ENCODE measurements around the gene EEF1AKMT4.

EEF1AKMT4 gene

DNA sequence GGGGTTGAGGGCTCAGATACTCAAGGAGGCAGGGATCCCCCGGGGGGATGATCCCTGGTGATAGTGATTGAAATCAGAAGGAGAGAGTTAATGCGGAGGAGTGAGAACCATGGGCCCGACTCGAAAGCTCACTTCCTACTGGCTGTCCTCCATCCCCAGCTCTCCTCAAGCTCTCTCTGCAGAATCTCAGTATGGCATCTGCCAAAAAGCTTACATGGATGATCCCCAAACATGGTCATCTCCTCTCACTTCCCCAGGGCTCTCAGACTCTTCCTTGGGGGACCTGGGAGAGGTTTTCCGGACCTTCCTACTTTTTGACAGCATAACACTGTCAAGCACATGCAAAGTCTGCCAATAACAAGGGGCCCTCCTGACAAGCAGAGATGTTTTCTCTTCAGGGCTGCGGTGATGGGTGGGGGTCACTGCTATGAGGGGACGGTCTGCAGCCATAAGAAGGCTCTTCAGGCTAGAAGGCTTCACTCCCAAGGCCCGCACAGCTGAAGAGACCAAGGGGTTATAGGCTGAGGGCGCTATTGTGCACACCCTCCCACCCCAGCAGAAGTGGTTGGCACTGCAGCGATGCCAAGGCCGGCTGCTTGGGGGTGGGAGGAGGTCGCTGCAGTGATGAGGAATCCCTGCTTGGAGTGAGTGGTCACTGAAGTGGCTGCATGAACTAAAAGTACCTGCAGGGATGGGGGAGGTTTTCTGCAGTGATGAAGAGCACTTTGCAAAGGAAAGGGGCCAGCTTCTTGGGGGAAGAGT is 20.9 kb upstream of the EEF1AKMT4 start:
- Histone ChIP-seq H3K27ac (ENCODE audit: low read depth in 2 of 2, low read length in 2 of 2) (no peak overlapping the region), H3K9ac (ENCODE audit: low read depth in 1 of 2, low read length in 2 of 2) (no peak overlapping the region), H3K36me3 (ENCODE audit: control insufficient read depth in 2 of 2, insufficient read depth in 2 of 2, low read length in 2 of 2) (no peaks in the 10 kb centered on the region), H3K9me3 (ENCODE audit: control insufficient read depth in 2 of 2, low read length in 2 of 2) (no peaks in the 10 kb centered on the region), H3K27me3 (ENCODE audit: control insufficient read depth in 2 of 2, insufficient read depth in 2 of 2, low read length in 2 of 2) (peaks cover 42 to 46% of the 10 kb centered on the region in 2 donors), H3K4me1 (ENCODE audit: control insufficient read depth in 2 of 2, insufficient read depth in 2 of 2, low read length in 2 of 2) (peaks cover 11 to 17% of the 10 kb centered on the region in 2 donors), H3K4me3 (ENCODE audit: low read length in 2 of 2) (no peak overlapping the region)

DNA sequence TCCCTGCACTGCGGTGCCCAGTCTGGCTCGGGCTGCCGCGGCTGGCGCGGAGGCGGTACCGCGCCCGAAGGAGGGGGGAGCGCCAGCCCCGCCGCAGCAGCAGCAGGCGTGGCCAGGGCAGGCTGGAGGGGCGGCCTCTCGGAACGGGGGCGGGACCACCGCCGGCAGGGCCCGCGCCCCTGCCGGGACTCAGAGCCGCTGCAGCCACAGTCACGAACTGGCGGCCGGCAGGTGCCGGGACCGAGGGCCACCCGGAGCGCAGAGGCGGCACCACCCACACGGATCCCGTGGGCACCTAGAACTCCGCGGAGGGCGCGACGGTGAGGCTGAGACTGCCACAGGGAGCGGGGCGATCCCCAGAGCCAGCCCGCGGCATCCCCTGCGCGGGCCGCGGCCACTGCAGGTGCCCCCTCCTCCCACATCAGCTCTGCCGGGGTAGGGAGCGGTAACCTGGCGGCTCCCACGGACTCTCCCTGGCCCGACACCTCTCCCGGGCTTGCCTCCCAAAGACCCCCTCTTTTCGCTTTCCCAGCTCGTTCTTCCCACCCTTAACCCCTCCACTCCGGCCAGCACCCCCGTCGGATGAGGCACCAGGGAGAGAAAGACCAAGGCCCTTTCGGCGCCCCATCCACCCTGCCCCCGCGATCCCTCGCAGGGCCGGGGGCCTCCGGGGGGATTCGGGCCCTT is 19.9 kb upstream of the EEF1AKMT4 start, which contains the start of gene VWA5B2:
Gene VWA5B2 (plus strand): TSS at position 192 of the 687 bp plus-strand sequence. CDS start 944 bp downstream, outside the sequence.
- H3K27me3 ChIP-seq (ENCODE audit: control insufficient read depth in 2 of 2, insufficient read depth in 2 of 2, low read length in 2 of 2) = peaks cover 42 to 46% of the 10 kb centered on the region in 2 donors
- H3K9ac ChIP-seq (ENCODE audit: low read depth in 1 of 2, low read length in 2 of 2) = peak within 1 kb of the TSS in 1 of 2 donors; percentile 11
- H3K27ac ChIP-seq (ENCODE audit: low read depth in 2 of 2, low read length in 2 of 2) = no peak within 1 kb of the TSS

DNA sequence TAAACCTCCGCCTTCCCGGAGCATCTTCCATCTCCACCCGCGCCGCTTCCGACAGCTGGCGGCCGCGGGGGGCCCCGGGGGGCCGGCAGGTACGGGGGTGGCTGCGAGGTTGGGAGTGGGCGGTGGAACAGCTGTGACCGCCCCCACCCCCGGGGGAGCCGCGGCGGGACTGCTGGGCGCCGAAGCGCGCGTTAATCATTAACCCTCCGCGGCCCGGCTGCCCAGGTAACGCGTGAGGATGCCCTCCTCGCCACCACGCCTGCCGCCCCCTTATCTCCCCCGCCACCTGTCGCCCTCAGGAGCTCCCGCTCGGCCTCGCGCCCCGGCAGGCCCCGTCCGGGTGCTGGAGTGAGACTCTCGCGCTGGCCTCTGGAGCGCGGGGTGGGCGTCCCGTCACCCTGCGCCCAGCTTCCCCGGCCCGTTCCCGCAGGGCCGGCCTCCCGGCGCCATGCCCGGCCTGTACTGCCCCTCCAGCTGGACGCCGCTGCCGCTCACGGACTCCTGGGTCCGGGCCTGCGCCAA is 19.3 kb upstream of the EEF1AKMT4 start:
- Histone ChIP-seq H3K36me3 (ENCODE audit: control insufficient read depth in 2 of 2, insufficient read depth in 2 of 2, low read length in 2 of 2) (no peaks in the 10 kb centered on the region), H3K4me3 (ENCODE audit: low read length in 2 of 2) (peak overlapping the region; percentile 18 to 50), H3K27me3 (ENCODE audit: control insufficient read depth in 2 of 2, insufficient read depth in 2 of 2, low read length in 2 of 2) (peaks cover 42 to 46% of the 10 kb centered on the region in 2 donors), H3K4me1 (ENCODE audit: control insufficient read depth in 2 of 2, insufficient read depth in 2 of 2, low read length in 2 of 2) (peaks cover 11 to 17% of the 10 kb centered on the region in 2 donors), H3K27ac (ENCODE audit: low read depth in 2 of 2, low read length in 2 of 2) (no peak overlapping the region), H3K9ac (ENCODE audit: low read depth in 1 of 2, low read length in 2 of 2) (peak overlapping the region in 1 of 2 donors; percentile 11), H3K9me3 (ENCODE audit: control insufficient read depth in 2 of 2, low read length in 2 of 2) (no peaks in the 10 kb centered on the region)

More for the DNA sequence above, 19.9 kb upstream of the EEF1AKMT4 start, which contains the start of gene VWA5B2:
- Histone ChIP-seq H3K4me1 (ENCODE audit: control insufficient read depth in 2 of 2, insufficient read depth in 2 of 2, low read length in 2 of 2) (peaks cover 11 to 17% of the 10 kb centered on the region in 2 donors), H3K36me3 (ENCODE audit: control insufficient read depth in 2 of 2, insufficient read depth in 2 of 2, low read length in 2 of 2) (no peaks in the 10 kb centered on the region), H3K4me3 (ENCODE audit: low read length in 2 of 2) (peak within 1 kb of the TSS; percentile 50 to 55), H3K9me3 (ENCODE audit: control insufficient read depth in 2 of 2, low read length in 2 of 2) (no peaks in the 10 kb centered on the region)

DNA sequence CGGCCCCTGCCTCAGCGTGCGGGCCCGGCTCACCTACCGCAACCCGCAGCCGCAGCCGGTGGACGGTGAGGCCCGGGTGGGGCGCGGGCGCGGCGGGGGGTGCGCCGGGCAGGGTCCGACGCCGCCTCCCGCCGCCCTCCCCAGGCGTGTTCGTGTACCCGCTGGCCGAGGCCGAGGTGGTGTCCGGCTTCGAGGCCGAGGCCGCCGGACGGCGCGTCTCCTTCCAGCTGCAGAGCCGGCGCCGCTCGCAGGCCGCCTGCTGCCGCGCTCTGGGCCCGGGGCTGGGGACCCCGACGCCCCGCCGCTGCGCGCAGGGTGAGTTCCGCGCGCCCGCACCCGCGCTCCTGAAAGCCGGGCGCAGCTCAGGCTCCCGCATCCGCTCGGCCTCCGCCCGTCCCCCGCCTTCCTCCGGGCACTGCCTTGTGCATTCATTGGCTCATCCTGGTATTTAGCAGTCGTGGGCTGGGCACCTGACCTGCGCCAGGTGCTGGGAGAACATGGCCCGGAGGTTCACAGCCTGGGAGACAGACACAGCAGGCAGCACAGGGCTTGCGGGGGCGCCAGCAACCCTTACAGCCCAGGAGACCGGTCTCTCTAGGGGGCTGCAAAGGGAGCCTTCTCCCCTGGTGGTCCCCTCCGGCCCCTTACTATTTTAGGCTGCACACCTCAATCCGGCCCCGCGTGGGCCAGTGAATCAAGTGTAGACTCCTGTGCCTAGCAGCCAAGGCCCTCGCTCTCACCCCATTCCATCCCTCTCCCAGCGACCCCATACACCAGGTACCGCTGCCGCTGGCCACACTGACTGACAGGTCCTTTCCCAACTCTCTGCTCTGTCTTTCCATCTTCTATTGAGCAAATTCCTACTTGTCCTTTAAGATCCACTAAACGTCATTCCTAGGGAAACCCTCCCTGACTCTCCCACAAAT is 18.6 kb upstream of the EEF1AKMT4 start:
- Histone ChIP-seq H3K27ac (ENCODE audit: low read depth in 2 of 2, low read length in 2 of 2) (no peak overlapping the region), H3K27me3 (ENCODE audit: control insufficient read depth in 2 of 2, insufficient read depth in 2 of 2, low read length in 2 of 2) (peaks cover 42 to 46% of the 10 kb centered on the region in 2 donors)

DNA sequence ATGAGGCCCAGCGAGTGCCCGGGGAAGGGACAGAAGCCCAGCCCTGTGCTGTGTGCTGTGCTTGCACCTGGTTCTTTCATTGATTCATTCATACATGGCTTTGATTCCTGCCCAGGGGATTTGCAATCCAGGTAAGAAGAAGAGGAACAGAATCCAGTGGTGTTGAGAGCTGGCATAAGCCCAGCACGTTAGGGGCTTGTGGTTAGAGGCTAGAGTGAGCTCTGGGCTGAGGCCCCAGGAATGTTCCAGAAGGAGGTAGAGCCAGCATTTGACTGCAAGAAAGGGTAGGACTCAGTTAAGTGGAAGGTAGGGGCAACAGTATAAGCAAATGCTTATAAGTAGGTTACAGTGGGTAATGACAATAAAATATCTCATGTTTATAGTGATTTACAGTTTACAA is 17.8 kb upstream of the EEF1AKMT4 start:
- Histone ChIP-seq H3K36me3 (ENCODE audit: control insufficient read depth in 2 of 2, insufficient read depth in 2 of 2, low read length in 2 of 2) (no peaks in the 10 kb centered on the region), H3K9ac (ENCODE audit: low read depth in 1 of 2, low read length in 2 of 2) (no peak overlapping the region), H3K27me3 (ENCODE audit: control insufficient read depth in 2 of 2, insufficient read depth in 2 of 2, low read length in 2 of 2) (peaks cover 42 to 46% of the 10 kb centered on the region in 2 donors), H3K9me3 (ENCODE audit: control insufficient read depth in 2 of 2, low read length in 2 of 2) (no peaks in the 10 kb centered on the region), H3K27ac (ENCODE audit: low read depth in 2 of 2, low read length in 2 of 2) (no peak overlapping the region), H3K4me3 (ENCODE audit: low read length in 2 of 2) (no peak overlapping the region), H3K4me1 (ENCODE audit: control insufficient read depth in 2 of 2, insufficient read depth in 2 of 2, low read length in 2 of 2) (peaks cover 11 to 17% of the 10 kb centered on the region in 2 donors)

More for the DNA sequence above, 18.6 kb upstream of the EEF1AKMT4 start:
- H3K4me3 ChIP-seq (ENCODE audit: low read length in 2 of 2) = peak overlapping the region in 1 of 2 donors; percentile 18
- peak overlapping the region in 1 of 2 donors; percentile 11 for H3K9ac ChIP-seq (ENCODE audit: low read depth in 1 of 2, low read length in 2 of 2)
- no peaks in the 10 kb centered on the region for H3K36me3 ChIP-seq (ENCODE audit: control insufficient read depth in 2 of 2, insufficient read depth in 2 of 2, low read length in 2 of 2)
- peaks cover 11 to 17% of the 10 kb centered on the region in 2 donors for H3K4me1 ChIP-seq (ENCODE audit: control insufficient read depth in 2 of 2, insufficient read depth in 2 of 2, low read length in 2 of 2)
- H3K9me3 ChIP-seq (ENCODE audit: control insufficient read depth in 2 of 2, low read length in 2 of 2) = no peaks in the 10 kb centered on the region

DNA sequence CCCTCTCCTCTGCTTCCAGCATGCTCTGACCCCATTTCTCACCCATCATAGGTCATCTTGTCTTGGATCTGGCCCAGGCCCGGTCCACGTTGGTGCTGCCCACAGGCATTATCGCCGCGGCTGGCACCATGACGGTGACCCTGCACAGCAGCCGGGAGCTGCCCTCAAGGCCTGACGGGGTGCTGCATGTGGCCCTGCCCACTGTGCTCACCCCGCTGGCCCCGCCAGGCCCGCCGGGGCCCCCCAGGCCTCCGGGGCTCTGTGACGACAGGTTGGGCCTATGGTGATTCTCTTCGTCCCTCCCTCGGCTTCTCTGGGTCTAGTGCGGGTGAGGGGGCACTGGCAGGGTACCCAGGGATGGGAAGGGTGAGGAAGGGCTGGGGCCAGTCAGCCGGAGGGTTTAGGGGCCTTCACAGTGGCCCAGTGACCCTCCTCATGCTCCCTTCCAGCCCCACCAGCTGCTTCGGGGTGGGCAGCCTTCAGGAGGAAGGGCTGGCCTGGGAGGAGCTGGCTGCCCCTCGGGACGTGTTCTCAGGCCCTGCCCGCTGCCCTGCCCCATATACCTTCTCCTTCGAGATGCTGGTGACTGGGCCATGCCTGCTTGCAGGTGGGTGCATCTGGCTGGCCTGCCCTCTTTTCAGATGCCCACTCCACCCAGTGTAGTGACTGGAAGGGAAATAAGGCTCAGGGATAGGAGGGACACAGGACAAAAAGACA is 16.2 kb upstream of the EEF1AKMT4 start:
- Histone ChIP-seq H3K36me3 (ENCODE audit: control insufficient read depth in 2 of 2, insufficient read depth in 2 of 2, low read length in 2 of 2) (no peaks in the 10 kb centered on the region), H3K27ac (ENCODE audit: low read depth in 2 of 2, low read length in 2 of 2) (no peak overlapping the region), H3K27me3 (ENCODE audit: control insufficient read depth in 2 of 2, insufficient read depth in 2 of 2, low read length in 2 of 2) (peaks cover 34 to 37% of the 10 kb centered on the region in 2 donors), H3K4me1 (ENCODE audit: control insufficient read depth in 2 of 2, insufficient read depth in 2 of 2, low read length in 2 of 2) (peaks cover 11 to 17% of the 10 kb centered on the region in 2 donors), H3K9me3 (ENCODE audit: control insufficient read depth in 2 of 2, low read length in 2 of 2) (no peaks in the 10 kb centered on the region), H3K4me3 (ENCODE audit: low read length in 2 of 2) (no peak overlapping the region), H3K9ac (ENCODE audit: low read depth in 1 of 2, low read length in 2 of 2) (no peak overlapping the region)

DNA sequence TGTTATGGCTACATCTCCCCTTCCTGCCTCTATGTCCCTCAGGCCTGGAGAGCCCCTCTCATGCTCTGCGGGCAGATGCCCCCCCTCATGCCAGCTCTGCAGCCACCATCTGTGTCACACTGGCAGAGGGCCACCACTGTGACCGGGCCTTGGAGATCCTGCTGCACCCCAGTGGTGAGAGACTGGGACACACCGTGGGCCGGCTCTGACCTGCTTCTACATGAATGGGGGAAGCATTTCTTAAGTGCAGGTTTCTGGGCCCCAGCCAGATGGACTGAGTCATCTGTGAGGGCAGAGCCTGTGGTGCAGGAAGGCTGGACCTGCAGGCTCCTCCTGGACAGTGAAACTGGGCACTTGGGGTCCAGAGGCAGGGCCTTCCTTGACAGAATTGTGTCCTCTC is 15.2 kb upstream of the EEF1AKMT4 start:
- H3K4me1 ChIP-seq (ENCODE audit: control insufficient read depth in 2 of 2, insufficient read depth in 2 of 2, low read length in 2 of 2) = peaks cover 11 to 16% of the 10 kb centered on the region in 2 donors
- H3K36me3 ChIP-seq (ENCODE audit: control insufficient read depth in 2 of 2, insufficient read depth in 2 of 2, low read length in 2 of 2) = no peaks in the 10 kb centered on the region
- H3K27ac ChIP-seq (ENCODE audit: low read depth in 2 of 2, low read length in 2 of 2) = no peak overlapping the region
- no peak overlapping the region for H3K9ac ChIP-seq (ENCODE audit: low read depth in 1 of 2, low read length in 2 of 2)
- no peaks in the 10 kb centered on the region for H3K9me3 ChIP-seq (ENCODE audit: control insufficient read depth in 2 of 2, low read length in 2 of 2)
- H3K27me3 ChIP-seq (ENCODE audit: control insufficient read depth in 2 of 2, insufficient read depth in 2 of 2, low read length in 2 of 2) = peaks cover 27 to 29% of the 10 kb centered on the region in 2 donors
- no peak overlapping the region for H3K4me3 ChIP-seq (ENCODE audit: low read length in 2 of 2)

DNA sequence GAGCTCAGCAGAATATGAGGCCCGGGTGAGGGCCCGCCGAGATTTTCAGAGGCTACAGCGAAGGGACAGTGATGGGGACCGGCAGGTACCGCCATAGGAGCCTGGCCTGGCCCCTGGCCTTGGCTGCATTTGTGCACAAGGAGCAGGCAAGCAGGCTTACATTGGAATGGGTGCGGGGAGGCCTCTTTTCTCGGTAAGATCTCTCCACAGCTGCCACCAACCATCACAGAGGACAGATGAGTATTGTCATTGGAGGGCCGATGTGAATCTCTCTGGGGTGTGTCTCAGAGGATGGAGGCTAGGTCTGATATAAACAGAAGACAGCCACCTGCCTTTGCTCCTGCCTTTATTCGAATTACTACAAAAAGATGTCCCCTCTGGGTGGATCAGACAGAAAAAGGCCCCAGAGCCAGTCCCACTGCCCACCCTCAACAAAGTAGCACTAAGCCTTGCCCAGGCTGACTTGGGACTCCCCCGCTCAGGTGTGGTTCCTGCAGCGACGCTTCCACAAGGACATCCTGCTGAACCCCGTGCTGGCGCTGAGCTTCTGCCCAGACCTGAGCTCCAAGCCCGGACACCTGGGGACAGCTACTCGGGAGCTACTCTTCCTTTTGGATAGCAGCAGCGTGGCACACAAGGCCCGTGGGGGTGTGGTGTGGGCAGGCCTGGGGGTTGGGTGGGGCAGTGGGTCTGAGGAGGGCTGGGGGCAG is 14.6 kb upstream of the EEF1AKMT4 start:
- Histone ChIP-seq H3K4me1 (ENCODE audit: control insufficient read depth in 2 of 2, insufficient read depth in 2 of 2, low read length in 2 of 2) (peaks cover 6 to 10% of the 10 kb centered on the region in 2 donors), H3K9ac (ENCODE audit: low read depth in 1 of 2, low read length in 2 of 2) (no peak overlapping the region), H3K27ac (ENCODE audit: low read depth in 2 of 2, low read length in 2 of 2) (no peak overlapping the region), H3K9me3 (ENCODE audit: control insufficient read depth in 2 of 2, low read length in 2 of 2) (no peaks in the 10 kb centered on the region), H3K36me3 (ENCODE audit: control insufficient read depth in 2 of 2, insufficient read depth in 2 of 2, low read length in 2 of 2) (no peaks in the 10 kb centered on the region), H3K27me3 (ENCODE audit: control insufficient read depth in 2 of 2, insufficient read depth in 2 of 2, low read length in 2 of 2) (peaks cover 22 to 26% of the 10 kb centered on the region in 2 donors), H3K4me3 (ENCODE audit: low read length in 2 of 2) (no peak overlapping the region)
